NOMO-1 (cell line): Measurements from ENCODE around the gene PPT2.
"Not testable (repeated sequence)": the region's sequence is repeated elsewhere in the genome, so short reads cannot be mapped to it uniquely, and the experiment has no call there.

ENCODE experiments used
- DNase-seq, 2 experiments: peaks; one replicate each; lab custom pipeline; 2025; ENCODE audit not compliant: unreplicated experiment in 2 of 2; lab: John Stamatoyannopoulos, UW

The PPT2 gene

DNA sequence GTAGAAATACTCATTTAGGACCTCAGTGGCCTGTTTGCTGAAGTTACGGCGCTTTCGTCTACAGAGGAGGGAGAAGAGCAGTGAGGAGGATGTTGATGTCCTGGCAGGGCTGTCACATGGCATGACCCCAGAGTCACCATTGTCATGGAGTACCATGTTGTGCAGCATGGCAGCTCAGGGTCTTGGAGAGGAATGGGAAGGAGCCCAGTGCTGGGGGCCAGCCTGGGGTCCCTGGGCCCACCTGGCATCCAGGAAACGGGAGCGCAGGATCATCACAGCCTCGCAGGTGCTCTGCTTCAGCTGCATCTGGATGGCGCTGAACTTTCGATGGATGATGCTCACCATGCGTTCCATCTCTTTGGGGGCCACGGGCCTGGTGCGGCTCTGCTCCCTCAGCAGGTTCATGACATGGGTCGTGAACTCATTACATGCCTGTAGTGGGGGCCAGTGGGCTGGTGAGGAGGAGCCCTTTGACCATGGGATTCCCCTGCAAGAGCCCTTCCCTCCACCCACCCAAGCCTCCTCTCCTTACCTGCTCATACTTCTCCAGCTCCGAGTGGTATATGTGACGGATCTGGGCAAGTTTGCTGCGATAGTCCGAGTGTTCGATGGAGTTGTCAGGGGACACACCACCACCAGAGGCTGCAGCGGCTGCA, 33.9 kb downstream of the PPT2 start:
- not testable (repeated sequence) for DNase-seq

- no peak for DNase-seq
These were observed 34.6 kb downstream of the PPT2 start for GRCh38 chr6:32188381-32189068.

GRCh38 chr6:32189069-32189741, 35.3 kb downstream of the PPT2 start:
- DNase-seq = no peak

DNA sequence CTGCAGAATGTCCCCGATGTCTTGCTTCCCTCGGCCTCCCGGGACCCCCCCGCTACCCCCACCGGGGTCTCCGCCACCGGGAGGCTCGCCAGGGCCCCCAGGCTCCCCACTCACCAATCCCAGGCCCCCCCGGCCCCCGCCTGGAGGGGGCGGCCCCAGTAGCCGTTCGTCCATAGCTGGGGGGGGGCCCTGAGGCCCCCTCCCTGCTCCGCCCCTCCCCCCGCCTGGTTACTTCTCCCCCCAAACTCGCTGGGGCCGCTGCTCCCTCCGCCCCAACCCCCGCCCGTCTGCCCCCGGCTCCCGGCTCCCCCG, 35.8 kb downstream of the PPT2 start:
- DNase-seq = no peak

- peak; percentile 87 to 91 for DNase-seq
These were observed 36.3 kb downstream of the PPT2 start, which contains the start of gene PBX2 for GRCh38 chr6:32190054-32190851. TSS of gene PBX2 (minus strand) at chr6:32190202. CDS start at chr6:32189915, 287 bp downstream.

DNA sequence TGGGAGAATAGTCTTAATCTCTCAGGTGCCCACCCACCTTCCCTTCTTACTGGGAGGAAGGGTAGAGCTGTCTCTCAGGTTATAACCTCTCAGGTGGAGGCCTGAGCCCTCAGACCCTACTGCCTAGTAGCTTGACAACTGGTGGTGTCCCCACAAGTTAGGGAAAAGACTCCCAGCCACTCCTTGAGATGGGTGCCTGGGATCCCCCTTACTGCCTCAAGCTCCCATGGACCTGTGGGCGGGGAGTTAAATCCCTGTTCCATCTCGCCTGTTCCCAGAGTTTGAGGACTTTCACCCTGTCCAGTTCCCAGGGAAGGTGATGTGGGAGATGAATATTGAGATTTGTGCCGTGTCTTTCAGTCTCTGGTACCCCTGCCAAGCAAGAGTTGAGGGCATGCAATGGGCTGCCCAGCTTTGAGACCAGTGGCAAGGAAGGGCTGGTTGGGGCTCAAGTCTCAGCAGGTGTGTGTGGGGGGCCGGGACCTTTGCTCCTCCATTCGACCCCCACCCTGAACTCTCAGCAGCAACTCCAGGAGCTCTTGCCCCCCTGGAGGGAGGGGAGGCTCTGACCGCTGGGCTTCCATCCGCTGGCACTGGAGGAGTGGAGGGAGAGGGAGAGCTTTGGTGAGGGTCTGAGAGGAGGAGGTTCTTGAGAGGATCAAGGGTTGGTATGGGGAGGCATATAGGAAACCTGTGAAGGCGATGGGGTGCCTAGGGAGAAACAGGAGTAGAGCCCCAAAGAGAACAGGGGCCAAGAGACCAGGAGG, 37.2 kb downstream of the PPT2 start:
- DNase-seq = no peak

DNA sequence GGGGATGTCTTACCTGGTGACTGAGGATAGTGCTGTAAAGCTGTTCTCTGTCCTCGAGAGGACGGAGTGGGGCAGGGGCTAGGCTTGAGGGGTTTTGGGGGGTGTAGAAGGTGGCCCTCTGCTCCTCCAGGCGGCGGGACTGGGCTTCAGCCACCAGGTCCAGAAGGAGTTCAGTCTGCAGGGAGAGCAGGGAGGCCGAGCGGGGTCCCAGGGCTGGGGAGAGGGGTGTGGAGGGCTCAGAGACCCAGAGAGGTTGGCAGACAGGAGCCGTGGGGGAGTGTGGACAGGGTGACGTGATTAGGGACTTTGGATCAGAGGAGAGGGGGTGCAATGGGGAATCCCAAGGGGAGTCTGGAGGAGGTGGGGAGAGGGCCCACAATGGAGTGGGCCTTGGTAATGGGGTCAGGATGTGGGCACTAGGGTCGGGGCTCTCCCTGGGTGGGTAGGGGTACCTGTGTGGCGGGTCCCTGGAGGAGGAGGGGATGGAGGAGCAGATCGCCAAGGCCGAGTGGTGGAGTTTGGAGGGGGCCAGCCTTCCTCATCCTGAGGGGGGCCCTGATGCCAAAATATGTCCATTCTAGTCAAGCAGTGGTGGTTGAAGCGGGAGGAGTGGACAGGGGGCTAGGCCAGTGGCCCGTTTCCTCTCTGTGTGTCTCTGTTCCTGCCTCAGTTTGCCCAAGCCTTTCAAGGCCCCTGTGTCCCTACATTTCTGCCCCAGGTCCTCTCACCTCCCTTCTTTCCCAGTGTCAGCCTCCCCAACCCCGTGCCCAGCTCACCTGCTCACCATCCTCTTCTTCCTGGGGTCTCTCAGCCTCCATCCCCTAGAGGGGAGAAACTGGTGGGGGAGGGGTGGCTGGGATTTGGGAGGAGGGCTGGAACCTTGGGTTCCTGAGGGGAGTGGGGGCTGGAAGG, 38.0 kb downstream of the PPT2 start:
- DNase-seq = no peak

- DNase-seq = peak; percentile 73 to 77
These were observed 38.7 kb downstream of the PPT2 start, which contains the start of gene GPSM3 for GRCh38 chr6:32192608-32193039. TSS of gene GPSM3 (minus strand) at chr6:32192643. CDS start at chr6:32192513, 130 bp downstream.

DNA sequence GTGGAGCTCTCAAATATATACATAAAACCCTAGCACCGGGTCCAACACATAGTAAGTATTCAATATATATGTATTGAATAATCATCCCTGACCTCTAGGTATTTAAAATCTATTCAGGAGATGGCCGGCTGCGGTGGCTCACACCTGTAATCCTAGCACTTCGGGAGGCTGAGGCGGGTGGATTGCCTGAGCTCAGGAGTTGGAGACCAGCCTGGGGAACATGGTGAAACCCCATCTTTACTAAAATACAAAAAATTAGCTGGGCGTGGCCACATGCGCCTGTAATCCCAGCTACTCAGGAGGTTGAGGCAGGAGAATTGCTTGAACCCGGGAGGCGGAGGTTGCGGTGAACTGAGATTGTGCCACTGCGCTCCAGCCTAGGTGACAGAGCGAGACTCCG, 39.2 kb downstream of the PPT2 start:
- not testable (repeated sequence) for DNase-seq

DNA sequence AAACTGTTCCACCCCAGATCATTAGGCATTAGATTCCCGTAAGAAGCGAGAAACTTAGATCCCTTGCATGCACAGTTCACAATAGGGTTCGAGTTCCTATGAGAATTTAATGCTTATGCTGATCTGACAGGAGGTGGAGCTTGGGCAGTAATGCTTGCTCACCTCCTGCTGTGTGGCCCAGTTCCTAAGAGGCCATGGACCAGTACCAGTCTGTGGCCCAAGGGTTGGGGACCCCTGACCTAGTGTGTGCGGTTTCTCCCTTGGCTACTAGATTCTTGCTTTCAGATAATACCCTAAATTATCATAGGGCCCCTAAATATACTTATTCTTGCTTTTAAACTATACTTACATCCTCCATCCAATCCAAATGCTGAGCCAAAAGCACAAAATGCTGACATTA, 40.4 kb downstream of the PPT2 start:
- no peak for DNase-seq

DNA sequence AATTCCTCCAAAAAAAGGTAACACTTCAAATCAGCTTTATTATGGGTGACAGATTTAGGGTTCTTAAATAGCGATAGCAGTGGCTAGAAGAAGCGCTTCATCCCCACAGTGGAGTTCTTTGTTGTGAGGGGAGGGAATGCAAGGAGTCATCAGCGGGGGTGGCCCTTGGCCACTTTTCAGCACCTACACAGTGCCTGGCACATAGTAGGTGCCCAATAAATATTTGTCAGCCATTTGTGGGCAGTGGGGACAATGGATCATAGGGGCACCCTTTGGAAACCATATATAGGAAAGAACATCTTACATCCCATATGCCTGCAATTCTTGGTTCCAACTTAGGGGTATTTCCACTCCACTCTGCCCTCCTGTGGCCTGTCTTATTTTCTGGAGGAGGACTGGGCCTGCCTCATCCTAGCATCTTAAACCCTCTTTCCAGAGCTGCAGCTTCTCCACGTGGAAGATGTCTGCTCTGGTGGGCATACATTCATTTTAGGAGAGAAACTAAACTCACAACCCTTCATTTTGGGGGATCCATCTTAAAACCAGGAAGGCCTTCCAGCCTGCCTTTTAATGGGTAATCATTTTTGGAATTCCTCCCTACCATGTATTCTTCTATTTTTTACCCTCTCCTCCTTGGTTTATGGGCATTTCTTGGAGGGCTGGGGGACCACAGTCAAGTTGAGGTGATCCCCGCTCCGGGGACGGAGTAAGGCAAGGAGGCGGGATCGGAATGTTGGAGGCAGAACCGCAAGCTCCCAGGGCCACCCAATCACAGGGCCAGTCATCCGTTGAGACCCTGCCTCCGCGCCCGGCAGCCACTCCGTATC, 41.1 kb downstream of the PPT2 start:
- DNase-seq = peak; percentile 31 to 62

DNA sequence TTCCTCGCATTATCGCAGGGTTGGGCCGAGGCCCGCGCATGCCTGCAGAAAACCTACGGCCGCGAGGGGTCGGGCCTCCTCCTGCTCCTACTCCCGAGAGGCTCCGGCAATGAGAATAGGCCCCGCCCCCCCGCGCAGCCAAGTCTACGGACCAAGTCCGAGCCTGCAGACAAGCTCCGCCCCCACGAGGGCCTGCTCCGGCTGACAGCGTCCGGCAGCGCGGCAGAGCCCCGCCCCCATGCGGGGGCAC, 41.6 kb downstream of the PPT2 start:
- DNase-seq = peak; percentile 98 to 99

GRCh38 chr6:32195902-32196681, 42.2 kb downstream of the PPT2 start:
- DNase-seq = peak; percentile 46 to 52

GRCh38 chr6:32196682-32197616, 43.0 kb downstream of the PPT2 start:
- DNase-seq = no peak

DNA sequence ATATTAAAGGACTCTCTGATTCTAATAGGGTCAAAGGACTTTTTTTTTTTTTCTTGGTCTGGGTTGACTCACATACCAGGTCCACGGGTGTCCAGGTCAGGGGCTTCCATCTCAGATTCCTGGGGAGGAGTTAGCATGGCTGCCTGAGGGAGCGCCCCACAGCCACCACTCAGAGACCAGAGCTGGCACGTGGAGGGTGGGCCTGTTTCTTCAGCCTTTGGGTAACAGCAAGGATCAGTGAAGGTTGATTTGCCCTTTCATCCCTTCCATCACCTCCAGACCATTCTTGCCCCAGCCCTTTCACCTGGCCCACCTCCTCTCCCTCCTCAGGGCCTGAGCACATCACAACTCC, 44.4 kb downstream of the PPT2 start:
- no peak for DNase-seq

GRCh38 chr6:32198866-32199265, 44.9 kb downstream of the PPT2 start:
- DNase-seq = no peak
